K562 (cell line): ENCODE results near the gene GDF15. TPM values are rescaled to one million over a fixed set of nuclear protein-coding genes. Genes with fewer than 3 reads are reported as not detected.
A peak's percentile ranks its signal among the peaks of the same experiment; 100 is the strongest.

ENCODE experiments used
- ARID4B ChIP-seq: sonication (generic); formaldehyde crosslinking; IDR thresholded peaks from 2 replicates; pipeline ENCODE4 v1.8.0; 2022; ENCODE audit warnings: mild to moderate bottlenecking, missing genetic modification reagents
- CREB3 ChIP-seq: fragments of 450-650 bp; conservative IDR thresholded peaks from 2 replicates; pipeline ENCODE4 v1.6.1; 2016; ENCODE audit warnings: missing genetic modification characterization, low read depth, mild to moderate bottlenecking, missing compliant biosample characterization, moderate library complexity
- CREM ChIP-seq: IDR thresholded peaks from 2 replicates; pipeline ENCODE4 v1.6.1; 2014; ENCODE audit warnings: antibody characterized with exemption, low read depth
- FOXA3 ChIP-seq, 2 experiments: fragments of 450-650 bp in 1 of 2; sonication (generic) in 1 of 2; formaldehyde crosslinking; IDR thresholded peaks in 1 of 2; conservative IDR thresholded peaks in 1 of 2; 2 replicates each; pipeline versions ENCODE4 v1.4.0 to v1.8.0; 2020 to 2022; ENCODE audit warnings: mild to moderate bottlenecking in 2 of 2, missing genetic modification reagents in 1 of 2
- MYNN ChIP-seq, 2 experiments: sonication (generic); formaldehyde crosslinking in 1 of 2; IDR thresholded peaks; 2 replicates each; pipeline versions ENCODE4 v1.5.0 to v1.6.1; 2016 to 2020; ENCODE audit warnings: antibody characterized with exemption in 1 of 2, missing genetic modification reagents in 1 of 2
- NR0B1 ChIP-seq: fragments of 450-650 bp; IDR thresholded peaks from one replicate; pipeline ENCODE4 v1.6.1; 2018; ENCODE audit warnings: mild to moderate bottlenecking, moderate library complexity; ENCODE audit not compliant: partially characterized antibody
- NRF1 ChIP-seq, 2 experiments: fragments of 450-650 bp; IDR thresholded peaks in 1 of 2; conservative IDR thresholded peaks in 1 of 2; 2 replicates each; pipeline ENCODE4 v1.6.1; 2014; ENCODE audit warnings: mild to moderate bottlenecking in 2 of 2
- PHF21A ChIP-seq: fragments of 450-650 bp; IDR thresholded peaks from 2 replicates; pipeline ENCODE4 v1.6.1; 2017; ENCODE audit warnings: low read depth, borderline replicate concordance
- RFX7 ChIP-seq: fragments of 250-450 bp; sonication (Bioruptor Pico); IDR thresholded peaks from 2 replicates; pipeline ENCODE4 v1.5.1; 2021; ENCODE audit warnings: mild to moderate bottlenecking
- SIN3A ChIP-seq, 2 experiments: fragments of 150-350 bp in 1 of 2; IDR thresholded peaks; 2 replicates each; pipeline ENCODE4 v1.6.1; 2011 to 2016; ENCODE audit warnings: borderline replicate concordance in 2 of 2, low read depth in 2 of 2, low read length in 2 of 2, mild to moderate bottlenecking in 2 of 2, moderate library complexity in 2 of 2; ENCODE audit not compliant: control insufficient read depth in 1 of 2
- SMARCA4 ChIP-seq: fragments of 450-650 bp; IDR thresholded peaks from 2 replicates; pipeline ENCODE4 v1.6.1; 2016
- TEAD2 ChIP-seq: fragments of 450-650 bp; IDR thresholded peaks from 2 replicates; pipeline ENCODE4 v1.6.1; 2016; ENCODE audit warnings: missing genetic modification characterization, control low read depth, missing compliant biosample characterization
- TFAP4 ChIP-seq: sonication (generic); formaldehyde crosslinking; IDR thresholded peaks from 2 replicates; pipeline ENCODE4 v1.8.0; 2022; ENCODE audit warnings: missing genetic modification reagents, mild to moderate bottlenecking, moderate library complexity, borderline replicate concordance
- UBTF ChIP-seq, 2 experiments: IDR thresholded peaks; 2 replicates each; pipeline ENCODE4 v1.6.1; 2012; ENCODE audit warnings: improper control_type of control experiment in 2 of 2, low read depth in 2 of 2, low read length in 2 of 2, borderline replicate concordance in 1 of 2
- ZNF584 ChIP-seq: fragments of 200-800 bp; sonication (Bioruptor generic); IDR thresholded peaks from 2 replicates; pipeline ENCODE4 v1.6.1; 2016; ENCODE audit warnings: low read depth, mild to moderate bottlenecking, missing genetic modification characterization, missing compliant biosample characterization
- polyA plus RNA-seq, 8 experiments: library from polyadenylated mRNA; depleted of rRNA in 4 of 8; stranded (reverse) in 5 of 8; unstranded in 3 of 8; fragments of >200 nt; fragmentation: Nextera tagmentation in 2 of 8; fragmentation: Illumina TruSeq in 1 of 8; extraction: Ambion mirVana in 2 of 8; extraction: Trizol in 1 of 8; gene quantifications; 2 replicates each; pipeline versions ENCODE4 v1.2.1 to v1.2.3, GENCODE V29; 2011 to 2014; ENCODE audit warnings: inconsistent platforms in 1 of 8, missing spikeins in 1 of 8
- total RNA-seq, 7 experiments: library from RNA; depleted of rRNA in 6 of 7; stranded (reverse); fragments of >200 nt in 6 of 7; fragmentation: Illumina TruSeq in 2 of 7; extraction: Trizol in 2 of 7; gene quantifications; 2 replicates each; pipeline versions ENCODE4 v1.2.1 to v1.2.3, GENCODE V29; 2011 to 2021; ENCODE audit warnings: low replicate concordance in 1 of 7

Gene GDF15
- total and polyA plus RNA-seq, 9 of the 15 experiments (the other 6 are each of a cell fraction or from before 2014, with no cell fraction given), result 2.3 to 82.4 (median 12.5) TPM

GRCh38 chr19:18433015-18433691 is 47.2 kb downstream of the GDF15 start (continued):
- TF ChIP-seq CREB3 (tag), result 0 out of 2 replicates have a peak, but pooled peaks have one; percentile 37
- no peak for TF ChIP-seq TEAD2 (tag)
- no peak for TF ChIP-seq PHF21A
- peak; percentile 7; the same call in 1 of the 2 replicates for TF ChIP-seq MYNN (IDR thresholded peaks at IDR 0.05)
- no peak for TF ChIP-seq MYNN (CRISPR knock-in tag; IDR thresholded peaks at IDR 0.05)
- TF ChIP-seq CREM, result peak; percentile 59
- no peak for TF ChIP-seq NR0B1
- peak in 1 of 2 experiments; percentile 29; a peak in 1 of 4 replicates for TF ChIP-seq UBTF (IDR thresholded peaks at IDR 0.05; ENCODE audit: borderline replicate concordance in 1 of 2, low read depth in 2 of 2, low read length in 2 of 2)
- TF ChIP-seq TFAP4 (CRISPR knock-in tag), result peak; percentile 69
- TF ChIP-seq FOXA3 (CRISPR knock-in tag; conservative IDR thresholded peaks at IDR 0.05 in 1 of 2, IDR thresholded peaks at IDR 0.05 in 1 of 2), result no peak
- TF ChIP-seq SMARCA4, result no peak
- TF ChIP-seq RFX7, result no peak
- no peak for TF ChIP-seq ZNF584 (CRISPR knock-in tag)
- 0 out of 4 replicates have a peak, but pooled peaks of 1 of the 2 experiments have one; percentile 36 for TF ChIP-seq SIN3A (IDR thresholded peaks at IDR 0.05; ENCODE audit: borderline replicate concordance in 2 of 2, control insufficient read depth in 1 of 2, low read depth in 2 of 2, low read length in 2 of 2)
- peak in 1 of 2 experiments; percentile 25; a peak in 2 of 4 replicates for TF ChIP-seq NRF1 (conservative IDR thresholded peaks at IDR 0.05 in 1 of 2, IDR thresholded peaks at IDR 0.05 in 1 of 2)
- TF ChIP-seq ARID4B (CRISPR knock-in tag), result no peak; the same call in 1 of the 2 replicates
